ENCODE results near the gene ATG10.

- TF ChIP-seq CTCF (IDR thresholded peaks at IDR 0.05) (no peak), POLR2A (IDR thresholded peaks at IDR 0.05) (no peak)
Measured at GRCh38 chr5:82091617-82092016, 119.8 kb downstream of the ATG10 start.
